DOHH2 (cell line): ENCODE results near the gene DUSP2.

Experiments used
- H3F3A ChIP-seq: fragments of 200-600 bp; sonication (generic), shearing (Covaris generic); 2 replicates; pipeline ENCODE4 v1.6.0; 2016; ENCODE audit warnings: antibody characterized with exemption, mild to moderate bottlenecking; ENCODE audit not compliant: control insufficient read depth, insufficient read depth
- H3K27ac ChIP-seq: fragments of 200-600 bp; sonication (generic); 2 replicates; pipeline ENCODE4 v1.5.1; 2014; ENCODE audit warnings: low read depth, mild to moderate bottlenecking, low read length, moderate library complexity
- H3K27me3 ChIP-seq: fragments of 200-600 bp; sonication (generic); 2 replicates; pipeline ENCODE4 v1.6.1; 2014; ENCODE audit warnings: mild to moderate bottlenecking, low read length, mixed read lengths; ENCODE audit not compliant: control insufficient read depth
- H3K36me3 ChIP-seq: fragments of 200-600 bp; sonication (generic); 2 replicates; pipeline ENCODE4 v1.6.1; 2014; ENCODE audit warnings: mild to moderate bottlenecking, low read length, moderate library complexity, mixed read lengths; ENCODE audit not compliant: control insufficient read depth
- H3K4me1 ChIP-seq: fragments of 200-600 bp; sonication (generic); 2 replicates; pipeline ENCODE4 v1.6.1; 2014; ENCODE audit warnings: mild to moderate bottlenecking, low read length, mixed read lengths; ENCODE audit not compliant: control insufficient read depth
- H3K4me2 ChIP-seq: fragments of 200-600 bp; sonication (generic); 2 replicates; pipeline ENCODE4 v1.6.0; 2014; ENCODE audit warnings: mild to moderate bottlenecking, low read length, moderate library complexity
- H3K4me3 ChIP-seq: fragments of 200-600 bp; sonication (generic); 2 replicates; pipeline ENCODE4 v1.5.1; 2014; ENCODE audit warnings: mild to moderate bottlenecking, low read length, mixed read lengths
- H3K79me2 ChIP-seq: fragments of 200-600 bp; sonication (generic); 2 replicates; pipeline ENCODE4 v1.6.1; 2014; ENCODE audit warnings: mild to moderate bottlenecking, low read length, mixed read lengths; ENCODE audit not compliant: control insufficient read depth
- H3K9me2 ChIP-seq: fragments of 200-600 bp; sonication (generic); replicated peaks from 2 replicates; pipeline ENCODE4 v1.6.1; 2014; ENCODE audit warnings: mild to moderate bottlenecking, low read length, mixed read lengths; ENCODE audit not compliant: control insufficient read depth
- H3K9me3 ChIP-seq: fragments of 200-600 bp; sonication (generic); 2 replicates; pipeline ENCODE4 v1.6.1; 2014; ENCODE audit warnings: antibody characterized with exemption, low read length, mixed read lengths; ENCODE audit not compliant: control insufficient read depth, insufficient read depth
- H4K20me1 ChIP-seq: fragments of 200-600 bp; sonication (generic); 2 replicates; pipeline ENCODE4 v1.6.0; 2014; ENCODE audit warnings: low read depth, mild to moderate bottlenecking, antibody characterized with exemption, low read length, moderate library complexity; ENCODE audit not compliant: control insufficient read depth, insufficient read depth
- CTCF ChIP-seq: fragments of 200-600 bp; sonication (generic); IDR thresholded peaks from one replicate; pipeline ENCODE4 v1.5.1; 2014; ENCODE audit warnings: antibody characterized with exemption, mild to moderate bottlenecking, low read depth, low read length; ENCODE audit not compliant: poor library complexity, severe bottlenecking
- EZH2phosphoT487 ChIP-seq: fragments of 200-600 bp; sonication (generic); IDR thresholded peaks from 2 replicates; pipeline ENCODE4 v1.6.1; 2017; ENCODE audit warnings: borderline replicate concordance, mild to moderate bottlenecking, antibody characterized with exemption, low read length, moderate library complexity, mixed read lengths

DUSP2 gene

GRCh38 chr2:96123290-96123689 lies 21.9 kb downstream of the DUSP2 start:
- no peaks in the 10 kb centered on the region for H3K9me2 ChIP-seq
- no peaks in the 10 kb centered on the region for H4K20me1 ChIP-seq
- no peaks in the 10 kb centered on the region for H3K9me3 ChIP-seq
- H3K36me3 ChIP-seq = no peaks in the 10 kb centered on the region
- peaks cover 9% of the 10 kb centered on the region for H3K4me1 ChIP-seq
- no peak overlapping the region for H3K4me2 ChIP-seq
- TF ChIP-seq EZH2phosphoT487 (no peak), CTCF (no peak)
- no peaks in the 10 kb centered on the region for H3F3A ChIP-seq
- H3K27ac ChIP-seq = no peak overlapping the region
- no peaks in the 10 kb centered on the region for H3K79me2 ChIP-seq
- H3K27me3 ChIP-seq = peaks cover 21% of the 10 kb centered on the region
- H3K4me3 ChIP-seq = no peak overlapping the region

- TF ChIP-seq EZH2phosphoT487 (no peak), CTCF (no peak)
- Histone ChIP-seq H3K27ac (no peak overlapping the region), H3F3A (no peaks in the 10 kb centered on the region), H3K9me2 (no peaks in the 10 kb centered on the region), H3K27me3 (peaks cover 27% of the 10 kb centered on the region), H3K4me1 (peaks cover 15% of the 10 kb centered on the region), H3K4me3 (no peak overlapping the region), H3K79me2 (no peaks in the 10 kb centered on the region), H4K20me1 (no peaks in the 10 kb centered on the region), H3K9me3 (no peaks in the 10 kb centered on the region), H3K4me2 (no peak overlapping the region), H3K36me3 (no peaks in the 10 kb centered on the region)
Observed at GRCh38 chr2:96122391-96122790, 22.8 kb downstream of the DUSP2 start.

DNA sequence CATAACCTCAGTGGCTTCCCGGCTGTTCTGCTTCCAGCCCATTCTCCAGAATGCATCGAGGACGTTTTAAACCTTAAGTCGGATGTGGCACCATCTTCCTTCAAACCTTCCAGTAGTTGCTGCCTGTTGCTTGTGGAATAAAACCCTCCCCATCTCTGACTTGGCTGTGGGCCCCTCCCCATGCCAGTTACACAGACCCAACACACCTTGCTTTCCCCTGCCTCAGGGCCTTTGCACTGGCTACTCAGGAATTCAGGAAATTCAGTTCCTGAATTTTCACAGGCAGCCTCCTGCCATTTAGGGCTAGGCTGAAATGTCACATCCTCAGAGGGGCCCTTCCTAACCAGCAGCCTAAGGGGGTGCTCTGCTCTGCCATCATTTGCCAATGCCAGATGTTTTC lies 23.8 kb downstream of the DUSP2 start:
- no peaks in the 10 kb centered on the region for H3K9me2 ChIP-seq
- H3K4me1 ChIP-seq = peaks cover 22% of the 10 kb centered on the region
- H3K4me2 ChIP-seq = no peak overlapping the region
- TF ChIP-seq CTCF (no peak), EZH2phosphoT487 (no peak)
- H4K20me1 ChIP-seq = no peaks in the 10 kb centered on the region
- H3K27ac ChIP-seq = no peak overlapping the region
- no peaks in the 10 kb centered on the region for H3K9me3 ChIP-seq
- H3K36me3 ChIP-seq = no peaks in the 10 kb centered on the region
- H3K27me3 ChIP-seq = peaks cover 31% of the 10 kb centered on the region
- no peaks in the 10 kb centered on the region for H3F3A ChIP-seq
- H3K4me3 ChIP-seq = no peak overlapping the region
- no peaks in the 10 kb centered on the region for H3K79me2 ChIP-seq

GRCh38 chr2:96120991-96121390 lies 24.2 kb downstream of the DUSP2 start:
- no peaks in the 10 kb centered on the region for H3K9me3 ChIP-seq
- no peak overlapping the region for H3K4me2 ChIP-seq
- no peak for TF ChIP-seq CTCF
- TF ChIP-seq EZH2phosphoT487 = no peak
- H3K36me3 ChIP-seq = no peaks in the 10 kb centered on the region
- no peaks in the 10 kb centered on the region for H3F3A ChIP-seq
- no peaks in the 10 kb centered on the region for H3K79me2 ChIP-seq
- H3K4me3 ChIP-seq = no peak overlapping the region
- H3K27me3 ChIP-seq = peaks cover 31% of the 10 kb centered on the region
- H4K20me1 ChIP-seq = no peaks in the 10 kb centered on the region
- peaks cover 25% of the 10 kb centered on the region for H3K4me1 ChIP-seq
- H3K27ac ChIP-seq = no peak overlapping the region
- no peaks in the 10 kb centered on the region for H3K9me2 ChIP-seq
